ENCODE data around the gene DCBLD1. TPM values are rescaled to one million over a fixed set of nuclear protein-coding genes. Genes with fewer than 3 reads are reported as not detected.

The DCBLD1 gene
- total RNA-seq, 1 experiment from 2014 or later: 19.5 TPM

DNA sequence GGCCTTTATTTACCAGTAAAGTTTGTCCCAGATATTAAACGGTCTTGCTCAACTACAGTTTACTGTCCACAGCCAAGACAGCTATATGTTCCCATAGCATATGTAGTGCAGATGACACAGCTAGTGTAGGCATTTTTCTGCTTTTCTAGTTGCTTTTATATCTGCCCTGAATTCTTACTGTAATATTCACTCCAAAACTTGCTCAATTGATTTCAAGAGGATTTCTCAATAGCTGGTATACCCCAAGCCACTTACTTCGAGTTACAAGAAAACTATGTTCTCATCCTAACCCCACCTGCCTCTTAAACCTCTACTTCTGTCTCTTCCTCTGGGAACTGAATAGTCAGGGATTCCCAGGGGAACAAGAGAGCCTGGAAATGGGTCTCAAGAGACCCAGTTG, 37.9 kb upstream of the DCBLD1 start:
- Histone ChIP-seq H4K20me1 (ENCODE audit: insufficient read depth) (no peaks in the 10 kb centered on the region), H3K27ac (ENCODE audit: low read depth, low read length) (no peak overlapping the region), H3K9me3 (ENCODE audit: control insufficient read depth in 1 of 2, insufficient read depth in 1 of 2, low read depth in 1 of 2, low read length in 2 of 2) (no peaks in the 10 kb centered on the region), H3K79me2 (ENCODE audit: insufficient read depth, low read length) (no peaks in the 10 kb centered on the region), H3K36me3 (ENCODE audit: control insufficient read depth in 1 of 2, insufficient read depth in 2 of 2, low read length in 2 of 2) (no peaks in the 10 kb centered on the region), H2AFZ (ENCODE audit: low read depth, low read length, poor library complexity, severe bottlenecking) (no peak overlapping the region), H3K4me3 (replicated peaks in 1 of 2; ENCODE audit: low read depth in 1 of 2, low read length in 2 of 2) (no peak overlapping the region), H3K27me3 (ENCODE audit: insufficient read depth, low read length) (peaks cover 25% of the 10 kb centered on the region; the same call in 1 of the 2 replicates), H3K9ac (ENCODE audit: low read length) (no peak overlapping the region), H3K4me2 (ENCODE audit: low read length) (no peak overlapping the region), H3K9me2 (ENCODE audit: insufficient read depth) (no peaks in the 10 kb centered on the region), H3K4me1 (ENCODE audit: control insufficient read depth in 1 of 2, insufficient read depth in 2 of 2, low read length in 2 of 2) (peaks cover 9 to 12% of the 10 kb centered on the region in 2 experiments)
- ChIA-PET CTCF (no interaction called here), POLR2A (interaction anchor here (0.6 kb wide), 1 partner anchor 123 kb away, joined by 3 read pairs; no protein-coding TSS in a partner anchor), RAD21 (ENCODE audit: low non-redundant PET in 1 of 2, low total read pairs in 2 of 2, uncharacterized antibody in 2 of 2, unreplicated experiment in 2 of 2) (no interaction called here)
- intact Hi-C loops (cut with micrococcal nuclease): no loop called here
- TF ChIP-seq SIN3A (IDR thresholded peaks at IDR 0.05; ENCODE audit: low read depth) (no peak), POLR2A (IDR thresholded peaks at IDR 0.05; ENCODE audit: borderline replicate concordance, extremely low read depth, insufficient read depth, insufficient read length) (no peak), SP1 (IDR thresholded peaks at IDR 0.05; ENCODE audit: low read depth) (no peak), FOSL1 (IDR thresholded peaks at IDR 0.05; ENCODE audit: low read depth) (no peak), ZNF274 (IDR thresholded peaks at IDR 0.05; ENCODE audit: low read depth, low read length) (no peak), ELF1 (IDR thresholded peaks at IDR 0.05; ENCODE audit: borderline replicate concordance, low read depth) (no peak), TCF7L2 (IDR thresholded peaks at IDR 0.05; ENCODE audit: borderline replicate concordance, extremely low read depth, insufficient read depth, insufficient read length) (no peak), CEBPB (IDR thresholded peaks at IDR 0.05; ENCODE audit: low read depth) (no peak), RAD21 (IDR thresholded peaks at IDR 0.05; ENCODE audit: low read depth) (no peak), JUND (IDR thresholded peaks at IDR 0.05) (no peak), EZH2 (IDR thresholded peaks at IDR 0.05) (no peak), YY1 (IDR thresholded peaks at IDR 0.05; ENCODE audit: extremely low read depth, insufficient replicate concordance, low read depth, low read length) (no peak), CBX3 (IDR thresholded peaks at IDR 0.05; ENCODE audit: low read depth) (no peak), POLR2AphosphoS5 (IDR thresholded peaks at IDR 0.05; ENCODE audit: low read depth, low read length) (no peak)
- TF ChIP-seq, protein P1, sequence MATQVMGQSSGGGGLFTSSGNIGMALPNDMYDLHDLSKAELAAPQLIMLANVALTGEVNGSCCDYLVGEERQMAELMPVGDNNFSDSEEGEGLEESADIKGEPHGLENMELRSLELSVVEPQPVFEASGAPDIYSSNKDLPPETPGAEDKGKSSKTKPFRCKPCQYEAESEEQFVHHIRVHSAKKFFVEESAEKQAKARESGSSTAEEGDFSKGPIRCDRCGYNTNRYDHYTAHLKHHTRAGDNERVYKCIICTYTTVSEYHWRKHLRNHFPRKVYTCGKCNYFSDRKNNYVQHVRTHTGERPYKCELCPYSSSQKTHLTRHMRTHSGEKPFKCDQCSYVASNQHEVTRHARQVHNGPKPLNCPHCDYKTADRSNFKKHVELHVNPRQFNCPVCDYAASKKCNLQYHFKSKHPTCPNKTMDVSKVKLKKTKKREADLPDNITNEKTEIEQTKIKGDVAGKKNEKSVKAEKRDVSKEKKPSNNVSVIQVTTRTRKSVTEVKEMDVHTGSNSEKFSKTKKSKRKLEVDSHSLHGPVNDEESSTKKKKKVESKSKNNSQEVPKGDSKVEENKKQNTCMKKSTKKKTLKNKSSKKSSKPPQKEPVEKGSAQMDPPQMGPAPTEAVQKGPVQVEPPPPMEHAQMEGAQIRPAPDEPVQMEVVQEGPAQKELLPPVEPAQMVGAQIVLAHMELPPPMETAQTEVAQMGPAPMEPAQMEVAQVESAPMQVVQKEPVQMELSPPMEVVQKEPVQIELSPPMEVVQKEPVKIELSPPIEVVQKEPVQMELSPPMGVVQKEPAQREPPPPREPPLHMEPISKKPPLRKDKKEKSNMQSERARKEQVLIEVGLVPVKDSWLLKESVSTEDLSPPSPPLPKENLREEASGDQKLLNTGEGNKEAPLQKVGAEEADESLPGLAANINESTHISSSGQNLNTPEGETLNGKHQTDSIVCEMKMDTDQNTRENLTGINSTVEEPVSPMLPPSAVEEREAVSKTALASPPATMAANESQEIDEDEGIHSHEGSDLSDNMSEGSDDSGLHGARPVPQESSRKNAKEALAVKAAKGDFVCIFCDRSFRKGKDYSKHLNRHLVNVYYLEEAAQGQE (IDR thresholded peaks at IDR 0.05; ENCODE audit: low read depth): no peak
- TF ChIP-seq, protein P2, sequence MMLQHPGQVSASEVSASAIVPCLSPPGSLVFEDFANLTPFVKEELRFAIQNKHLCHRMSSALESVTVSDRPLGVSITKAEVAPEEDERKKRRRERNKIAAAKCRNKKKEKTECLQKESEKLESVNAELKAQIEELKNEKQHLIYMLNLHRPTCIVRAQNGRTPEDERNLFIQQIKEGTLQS (IDR thresholded peaks at IDR 0.05): no peak
- TF ChIP-seq, protein P3, sequence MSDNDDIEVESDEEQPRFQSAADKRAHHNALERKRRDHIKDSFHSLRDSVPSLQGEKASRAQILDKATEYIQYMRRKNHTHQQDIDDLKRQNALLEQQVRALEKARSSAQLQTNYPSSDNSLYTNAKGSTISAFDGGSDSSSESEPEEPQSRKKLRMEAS (IDR thresholded peaks at IDR 0.05): no peak
- TF ChIP-seq, protein P4, sequence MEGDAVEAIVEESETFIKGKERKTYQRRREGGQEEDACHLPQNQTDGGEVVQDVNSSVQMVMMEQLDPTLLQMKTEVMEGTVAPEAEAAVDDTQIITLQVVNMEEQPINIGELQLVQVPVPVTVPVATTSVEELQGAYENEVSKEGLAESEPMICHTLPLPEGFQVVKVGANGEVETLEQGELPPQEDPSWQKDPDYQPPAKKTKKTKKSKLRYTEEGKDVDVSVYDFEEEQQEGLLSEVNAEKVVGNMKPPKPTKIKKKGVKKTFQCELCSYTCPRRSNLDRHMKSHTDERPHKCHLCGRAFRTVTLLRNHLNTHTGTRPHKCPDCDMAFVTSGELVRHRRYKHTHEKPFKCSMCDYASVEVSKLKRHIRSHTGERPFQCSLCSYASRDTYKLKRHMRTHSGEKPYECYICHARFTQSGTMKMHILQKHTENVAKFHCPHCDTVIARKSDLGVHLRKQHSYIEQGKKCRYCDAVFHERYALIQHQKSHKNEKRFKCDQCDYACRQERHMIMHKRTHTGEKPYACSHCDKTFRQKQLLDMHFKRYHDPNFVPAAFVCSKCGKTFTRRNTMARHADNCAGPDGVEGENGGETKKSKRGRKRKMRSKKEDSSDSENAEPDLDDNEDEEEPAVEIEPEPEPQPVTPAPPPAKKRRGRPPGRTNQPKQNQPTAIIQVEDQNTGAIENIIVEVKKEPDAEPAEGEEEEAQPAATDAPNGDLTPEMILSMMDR (IDR thresholded peaks at IDR 0.05 in 2 of 3, conservative IDR thresholded peaks at IDR 0.05 in 1 of 3; ENCODE audit: borderline replicate concordance in 1 of 3, insufficient read depth in 1 of 3, low read depth in 2 of 3, low read length in 2 of 3): no peak
- no TSS peak for BruUV-seq (replicated peaks)
- ATAC-seq (no peak), DNase-seq (ENCODE audit: low read depth, low spot score) (no peak)
